ENCODE results near the gene TOP2A. TPM values are rescaled to one million over a fixed set of nuclear protein-coding genes. Genes with fewer than 3 reads are reported as not detected.

Gene TOP2A
- polyA plus RNA-seq, 4 donors = 1.1 to 69.9 (median 20.3) TPM

- 14 to 28% (median 21%) methylated on average over 8 of the region's 8 CpGs for whole genome bisulfite sequencing, 3 donors
- FAIRE-seq = no peak
- Histone ChIP-seq H3K27me3 (ENCODE audit: control insufficient read depth in 3 of 3, insufficient read depth in 3 of 3, low read length in 3 of 3) (peaks cover 0 to 15% (median 0%) of the 10 kb centered on the region in 3 donors), H3K4me3 (ENCODE audit: low read depth in 1 of 3, low read length in 3 of 3) (no peak overlapping the region), H3K27ac (ENCODE audit: low read depth in 1 of 3, low read length in 2 of 3) (peak overlapping the region; percentile 52 to 82 (median 81)), H3K4me1 (ENCODE audit: control insufficient read depth in 3 of 3, insufficient read depth in 2 of 3, low read depth in 1 of 3, low read length in 2 of 3) (peaks cover 12 to 42% (median 14%) of the 10 kb centered on the region in 3 donors), H3K9me3 (ENCODE audit: control insufficient read depth in 2 of 2, insufficient read depth in 1 of 2, low read depth in 1 of 2, low read length in 1 of 2) (no peaks in the 10 kb centered on the region), H3K36me3 (ENCODE audit: control insufficient read depth in 3 of 3, insufficient read depth in 2 of 3, low read depth in 1 of 3, low read length in 3 of 3) (peaks cover 0 to 21% (median 0%) of the 10 kb centered on the region in 3 donors)
- DNase-seq = peak in 1 of 2 donors; percentile 26
Observed at GRCh38 chr17:40448213-40448638, 30.5 kb upstream of the TOP2A start.

GRCh38 chr17:40447806-40448205, 30.1 kb upstream of the TOP2A start:
- Histone ChIP-seq H3K27ac (ENCODE audit: low read depth in 1 of 3, low read length in 2 of 3) (peak overlapping the region; percentile 52 to 82 (median 81)), H3K27me3 (ENCODE audit: control insufficient read depth in 3 of 3, insufficient read depth in 3 of 3, low read length in 3 of 3) (peaks cover 0 to 17% (median 0%) of the 10 kb centered on the region in 3 donors), H3K36me3 (ENCODE audit: control insufficient read depth in 3 of 3, insufficient read depth in 2 of 3, low read depth in 1 of 3, low read length in 3 of 3) (peaks cover 0 to 17% (median 0%) of the 10 kb centered on the region in 3 donors), H3K4me1 (ENCODE audit: control insufficient read depth in 3 of 3, insufficient read depth in 2 of 3, low read depth in 1 of 3, low read length in 2 of 3) (peaks cover 12 to 44% (median 14%) of the 10 kb centered on the region in 3 donors), H3K4me3 (ENCODE audit: low read depth in 1 of 3, low read length in 3 of 3) (no peak overlapping the region), H3K9me3 (ENCODE audit: control insufficient read depth in 2 of 2, insufficient read depth in 1 of 2, low read depth in 1 of 2, low read length in 1 of 2) (no peaks in the 10 kb centered on the region)
- FAIRE-seq (no peak), DNase-seq (no peak)
- WGBS, 3 donors = 67 to 90% (median 74%) methylated on average over 4 of the region's 4 CpGs

GRCh38 chr17:40447148-40447644, 29.5 kb upstream of the TOP2A start:
- peaks cover 0 to 20% (median 0%) of the 10 kb centered on the region in 3 donors for H3K27me3 ChIP-seq (ENCODE audit: control insufficient read depth in 3 of 3, insufficient read depth in 3 of 3, low read length in 3 of 3)
- no peak for DNase-seq
- no peak for FAIRE-seq
- H3K4me1 ChIP-seq (ENCODE audit: control insufficient read depth in 3 of 3, insufficient read depth in 2 of 3, low read depth in 1 of 3, low read length in 2 of 3) = peaks cover 12 to 50% (median 14%) of the 10 kb centered on the region in 3 donors
- peak overlapping the region in 2 of 3 donors; percentile 81 to 82 for H3K27ac ChIP-seq (ENCODE audit: low read depth in 1 of 3, low read length in 2 of 3)
- H3K36me3 ChIP-seq (ENCODE audit: control insufficient read depth in 3 of 3, insufficient read depth in 2 of 3, low read depth in 1 of 3, low read length in 3 of 3) = peaks cover 0 to 11% (median 0%) of the 10 kb centered on the region in 3 donors
- WGBS, 3 donors = 59 to 87% (median 78%) methylated on average over 8 of the region's 8 CpGs
- H3K9me3 ChIP-seq (ENCODE audit: control insufficient read depth in 2 of 2, insufficient read depth in 1 of 2, low read depth in 1 of 2, low read length in 1 of 2) = no peaks in the 10 kb centered on the region
- H3K4me3 ChIP-seq (ENCODE audit: low read depth in 1 of 3, low read length in 3 of 3) = no peak overlapping the region

- Histone ChIP-seq H3K9me3 (ENCODE audit: control insufficient read depth in 2 of 2, insufficient read depth in 1 of 2, low read depth in 1 of 2, low read length in 1 of 2) (no peaks in the 10 kb centered on the region), H3K36me3 (ENCODE audit: control insufficient read depth in 3 of 3, insufficient read depth in 2 of 3, low read depth in 1 of 3, low read length in 3 of 3) (peaks cover 0 to 10% (median 0%) of the 10 kb centered on the region in 3 donors), H3K27ac (ENCODE audit: low read depth in 1 of 3, low read length in 2 of 3) (peak overlapping the region in 2 of 3 donors; percentile 47 to 89), H3K4me1 (ENCODE audit: control insufficient read depth in 3 of 3, insufficient read depth in 2 of 3, low read depth in 1 of 3, low read length in 2 of 3) (peaks cover 9 to 46% (median 14%) of the 10 kb centered on the region in 3 donors), H3K27me3 (ENCODE audit: control insufficient read depth in 3 of 3, insufficient read depth in 3 of 3, low read length in 3 of 3) (peaks cover 0 to 20% (median 0%) of the 10 kb centered on the region in 3 donors), H3K4me3 (ENCODE audit: low read depth in 1 of 3, low read length in 3 of 3) (peak overlapping the region in 1 of 3 donors; percentile 56)
- FAIRE-seq (no peak), DNase-seq (no peak)
- WGBS, 3 donors = 70 to 81% (median 72%) methylated on average over 11 of the region's 11 CpGs
Observed at GRCh38 chr17:40445751-40446468, 28.2 kb upstream of the TOP2A start.

- peaks cover 0 to 10% (median 0%) of the 10 kb centered on the region in 3 donors for H3K36me3 ChIP-seq (ENCODE audit: control insufficient read depth in 3 of 3, insufficient read depth in 2 of 3, low read depth in 1 of 3, low read length in 3 of 3)
- no peak for DNase-seq
- H3K27ac ChIP-seq (ENCODE audit: low read depth in 1 of 3, low read length in 2 of 3) = peak overlapping the region; percentile 59 to 89 (median 71)
- H3K9me3 ChIP-seq (ENCODE audit: control insufficient read depth in 2 of 2, insufficient read depth in 1 of 2, low read depth in 1 of 2, low read length in 1 of 2) = no peaks in the 10 kb centered on the region
- peaks cover 9 to 33% (median 12%) of the 10 kb centered on the region in 3 donors for H3K4me1 ChIP-seq (ENCODE audit: control insufficient read depth in 3 of 3, insufficient read depth in 2 of 3, low read depth in 1 of 3, low read length in 2 of 3)
- WGBS, 3 donors = 19 to 25% (median 20%) methylated on average over 14 to 15 of the region's 15 CpGs
- FAIRE-seq = no peak
- H3K27me3 ChIP-seq (ENCODE audit: control insufficient read depth in 3 of 3, insufficient read depth in 3 of 3, low read length in 3 of 3) = peaks cover 0 to 20% (median 0%) of the 10 kb centered on the region in 3 donors
- H3K4me3 ChIP-seq (ENCODE audit: low read depth in 1 of 3, low read length in 3 of 3) = peak overlapping the region; percentile 47 to 67 (median 56)
Observed at GRCh38 chr17:40443988-40444899, 26.5 kb upstream of the TOP2A start.

- Histone ChIP-seq H3K4me1 (ENCODE audit: control insufficient read depth in 3 of 3, insufficient read depth in 2 of 3, low read depth in 1 of 3, low read length in 2 of 3) (peaks cover 7 to 25% (median 9%) of the 10 kb centered on the region in 3 donors), H3K9me3 (ENCODE audit: control insufficient read depth in 2 of 2, insufficient read depth in 1 of 2, low read depth in 1 of 2, low read length in 1 of 2) (no peaks in the 10 kb centered on the region), H3K36me3 (ENCODE audit: control insufficient read depth in 3 of 3, insufficient read depth in 2 of 3, low read depth in 1 of 3, low read length in 3 of 3) (peaks cover 0 to 10% (median 0%) of the 10 kb centered on the region in 3 donors), H3K27ac (ENCODE audit: low read depth in 1 of 3, low read length in 2 of 3) (peak within 1 kb of the TSS; percentile 71 to 89 (median 82)), H3K4me3 (ENCODE audit: low read depth in 1 of 3, low read length in 3 of 3) (peak within 1 kb of the TSS; percentile 47 to 67 (median 56)), H3K27me3 (ENCODE audit: control insufficient read depth in 3 of 3, insufficient read depth in 3 of 3, low read length in 3 of 3) (peaks cover 0 to 20% (median 0%) of the 10 kb centered on the region in 3 donors)
- 1% methylated on average over 43 to 98 of the region's 98 CpGs for WGBS, 3 donors
- no peak for FAIRE-seq
- peak; percentile 58 to 83 for DNase-seq
Observed at GRCh38 chr17:40443196-40443987, 25.7 kb upstream of the TOP2A start, which contains the start of gene IGFBP4. TSS of gene IGFBP4 (plus strand) at chr17:40443450. CDS start at chr17:40443736, 286 bp downstream.

- no peak for DNase-seq
- 39 to 46% (median 43%) methylated on average over 28 to 29 of the region's 29 CpGs for WGBS, 3 donors
- FAIRE-seq = no peak
Observed at GRCh38 chr17:40442392-40443195, 24.9 kb upstream of the TOP2A start.

More at GRCh38 chr17:40442392-40443195, 24.9 kb upstream of the TOP2A start:
- Histone ChIP-seq H3K4me1 (ENCODE audit: control insufficient read depth in 3 of 3, insufficient read depth in 2 of 3, low read depth in 1 of 3, low read length in 2 of 3) (peaks cover 0 to 20% (median 5%) of the 10 kb centered on the region in 3 donors), H3K27me3 (ENCODE audit: control insufficient read depth in 3 of 3, insufficient read depth in 3 of 3, low read length in 3 of 3) (peaks cover 0 to 20% (median 0%) of the 10 kb centered on the region in 3 donors), H3K4me3 (ENCODE audit: low read depth in 1 of 3, low read length in 3 of 3) (peak overlapping the region; percentile 47 to 67 (median 53)), H3K27ac (ENCODE audit: low read depth in 1 of 3, low read length in 2 of 3) (peak overlapping the region; percentile 71 to 82 (median 80)), H3K36me3 (ENCODE audit: control insufficient read depth in 3 of 3, insufficient read depth in 2 of 3, low read depth in 1 of 3, low read length in 3 of 3) (peaks cover 0 to 7% (median 0%) of the 10 kb centered on the region in 3 donors), H3K9me3 (ENCODE audit: control insufficient read depth in 2 of 2, insufficient read depth in 1 of 2, low read depth in 1 of 2, low read length in 1 of 2) (no peaks in the 10 kb centered on the region)

Data from small intestine (tissue), 7 donors.